Activated CD4-positive, alpha-beta T cell treated with anti-CD3 and anti-CD28 coated beads, Interleukin-2, amount 50 U/mL, for 24 hours (primary cell): ENCODE results near the gene HTR2C.
"Not testable (repeated sequence)": the region's sequence is repeated elsewhere in the genome, so short reads cannot be mapped to it uniquely, and the experiment has no call there.

Source experiments
- DNase-seq, 2 donors: peaks; one replicate each; pipeline ENCODE4 v3.0.0-alpha.2; 2020; ENCODE audit warnings: low read depth in 1 of 2, low spot score in 1 of 2

Gene HTR2C

DNA sequence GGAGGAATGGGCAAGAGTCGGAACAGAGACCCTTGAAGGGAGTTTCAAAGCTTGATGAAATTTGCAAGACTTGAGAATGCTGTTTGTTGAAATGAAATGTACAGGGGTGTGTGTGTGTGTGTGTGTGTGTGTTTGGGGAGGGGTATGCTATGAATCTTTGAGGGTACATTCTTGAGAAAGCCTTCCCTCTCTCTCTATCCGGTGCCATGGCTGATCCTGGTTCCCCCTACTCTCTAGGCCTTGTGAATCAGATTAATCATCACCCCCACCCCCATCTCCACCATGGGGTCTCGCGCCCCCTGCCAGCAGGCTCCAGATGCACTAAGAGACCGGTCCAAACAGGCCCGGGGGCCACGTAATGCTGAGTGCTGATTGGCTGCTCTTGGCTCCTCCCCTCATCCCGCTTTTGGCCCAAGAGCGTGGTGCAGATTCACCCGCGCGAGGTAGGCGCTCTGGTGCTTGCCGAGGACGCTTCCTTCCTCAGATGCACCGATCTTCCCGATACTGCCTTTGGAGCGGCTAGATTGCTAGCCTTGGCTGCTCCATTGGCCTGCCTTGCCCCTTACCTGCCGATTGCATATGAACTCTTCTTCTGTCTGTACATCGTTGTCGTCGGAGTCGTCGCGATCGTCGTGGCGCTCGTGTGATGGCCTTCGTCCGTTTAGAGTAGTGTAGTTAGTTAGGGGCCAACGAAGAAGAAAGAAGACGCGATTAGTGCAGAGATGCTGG is at the start of gene HTR2C:
Gene HTR2C (plus strand): TSS at position 441 of the 729 bp plus-strand sequence. CDS start 142,851 bp downstream, outside the sequence.
- DNase-seq, result no peak

DNA sequence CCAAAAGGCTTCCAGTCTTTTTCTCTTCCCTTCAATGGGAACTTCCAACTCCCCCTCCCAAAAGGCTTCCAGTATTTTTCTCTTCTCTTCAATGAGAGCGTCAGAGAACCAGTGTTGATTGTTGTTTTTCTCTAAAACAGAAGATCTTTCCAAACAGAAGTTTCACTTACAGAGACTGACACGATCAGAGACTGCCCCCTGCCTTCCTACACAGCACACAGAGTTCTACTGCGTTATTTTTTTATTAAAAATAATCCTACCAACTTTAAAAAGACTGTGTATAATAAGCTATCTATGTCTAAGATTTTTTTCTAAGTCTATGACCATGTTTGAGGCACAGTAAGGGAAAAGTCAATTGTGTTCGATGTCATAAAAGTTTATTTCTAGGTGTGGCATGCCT is 3.5 kb upstream of the HTR2C start:
- no peak for DNase-seq

DNA sequence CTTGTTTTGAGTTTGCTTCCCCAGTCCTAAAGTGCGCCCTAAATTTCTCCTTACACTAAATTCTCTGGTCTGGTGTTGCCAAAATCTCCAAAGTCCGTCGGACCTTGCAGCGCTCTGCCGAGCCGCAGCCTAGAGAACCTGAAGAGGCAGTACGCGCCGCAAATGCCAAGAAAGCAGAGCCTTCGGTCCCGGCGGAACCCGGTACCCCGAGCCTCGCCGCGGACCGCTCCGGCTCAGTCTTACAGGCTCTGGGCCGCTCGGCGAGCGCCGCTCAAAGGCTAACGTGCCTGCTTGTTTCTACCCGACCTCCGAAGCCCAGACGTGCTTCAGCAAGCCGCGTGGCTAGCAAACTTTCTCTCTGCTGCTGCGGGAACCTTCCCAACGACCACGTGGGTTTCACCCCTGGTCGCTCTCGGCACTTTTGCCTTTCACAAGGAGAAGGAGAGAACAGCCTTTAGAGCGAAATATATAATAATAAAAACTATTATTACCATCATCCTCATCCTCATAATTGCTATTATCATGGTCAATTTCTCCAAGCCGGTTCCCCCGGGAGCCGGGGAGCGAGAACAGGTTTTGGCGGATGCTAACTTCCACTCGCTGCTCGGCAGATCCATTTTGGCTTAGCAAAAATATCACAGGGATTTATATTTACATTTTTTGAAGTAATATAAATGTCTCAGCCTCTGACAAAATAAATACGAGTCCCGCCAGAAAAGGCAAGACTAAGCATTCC is 2.2 kb upstream of the HTR2C start:
- DNase-seq, result no peak

DNA sequence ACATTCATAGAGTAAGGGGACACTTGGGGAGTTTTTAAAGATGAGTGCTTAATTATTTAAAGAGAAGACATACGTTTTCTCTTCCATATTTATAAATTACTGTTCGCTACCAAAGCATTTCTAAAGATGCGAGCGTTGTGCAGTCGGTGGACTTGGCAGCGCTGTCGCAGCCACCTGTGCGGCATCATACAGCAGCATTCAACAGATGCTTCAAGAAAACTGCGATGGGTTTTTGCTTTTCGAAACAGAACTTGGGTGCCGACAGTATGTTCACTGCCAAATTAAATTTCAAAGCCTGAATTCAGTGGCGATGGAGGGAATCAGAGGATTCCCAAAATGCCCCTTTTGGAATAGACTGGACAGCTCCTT is 1.6 kb upstream of the HTR2C start:
- DNase-seq, result no peak

DNA sequence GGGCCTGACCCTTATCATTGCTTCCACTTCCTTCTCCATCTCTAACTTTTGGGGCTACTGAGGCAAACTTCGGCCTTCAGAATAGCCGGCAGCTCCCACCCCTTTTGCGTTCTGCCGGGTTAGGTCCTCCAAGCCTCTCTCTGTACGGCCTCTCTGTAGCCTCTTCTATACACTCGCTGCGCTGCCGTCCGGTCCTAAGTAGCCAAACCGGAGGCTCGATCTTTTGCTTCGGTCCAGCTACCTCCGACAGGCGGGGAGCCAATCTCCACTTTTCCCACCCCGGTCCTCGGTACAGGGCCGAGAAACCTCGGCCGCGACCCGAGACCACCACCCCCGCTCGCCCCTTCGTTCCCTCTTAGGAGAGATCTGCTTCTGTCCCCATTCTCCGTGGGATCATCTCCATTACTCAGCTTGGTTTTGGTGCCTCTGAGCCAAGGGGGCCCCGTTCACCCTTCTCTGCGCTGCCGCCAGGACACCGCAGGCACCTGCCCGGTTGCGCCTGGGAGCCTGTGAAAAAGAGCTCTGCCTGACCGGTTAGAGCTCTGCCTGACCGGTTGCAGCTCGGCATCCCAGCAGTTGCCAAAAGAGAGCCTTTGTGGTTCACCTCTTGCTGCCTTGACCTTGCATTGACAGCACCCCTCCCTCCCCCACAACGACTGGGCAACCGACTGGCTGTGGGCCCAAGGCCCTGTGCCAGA is 1.0 kb upstream of the HTR2C start:
- no peak for DNase-seq

DNA sequence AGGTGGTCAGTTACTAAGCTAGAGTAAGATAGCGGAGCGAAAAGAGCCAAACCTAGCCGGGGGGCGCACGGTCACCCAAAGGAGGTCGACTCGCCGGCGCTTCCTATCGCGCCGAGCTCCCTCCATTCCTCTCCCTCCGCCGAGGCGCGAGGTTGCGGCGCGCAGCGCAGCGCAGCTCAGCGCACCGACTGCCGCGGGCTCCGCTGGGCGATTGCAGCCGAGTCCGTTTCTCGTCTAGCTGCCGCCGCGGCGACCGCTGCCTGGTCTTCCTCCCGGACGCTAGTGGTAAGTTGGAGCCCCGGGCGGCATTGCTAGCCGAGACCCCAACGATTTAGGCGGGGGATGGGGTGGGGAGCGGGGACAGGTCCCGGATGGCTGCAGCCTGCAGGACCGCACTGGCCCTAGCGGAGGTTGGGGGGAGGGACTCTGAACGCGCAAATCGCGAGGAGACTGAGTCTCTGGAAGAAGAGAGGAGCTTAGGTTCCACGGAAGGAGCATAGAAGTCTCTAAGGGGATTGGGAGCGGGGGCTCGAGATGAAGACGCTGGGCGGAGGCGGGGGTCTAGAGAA is 573 bp downstream of the HTR2C start:
- DNase-seq, result no peak

DNA sequence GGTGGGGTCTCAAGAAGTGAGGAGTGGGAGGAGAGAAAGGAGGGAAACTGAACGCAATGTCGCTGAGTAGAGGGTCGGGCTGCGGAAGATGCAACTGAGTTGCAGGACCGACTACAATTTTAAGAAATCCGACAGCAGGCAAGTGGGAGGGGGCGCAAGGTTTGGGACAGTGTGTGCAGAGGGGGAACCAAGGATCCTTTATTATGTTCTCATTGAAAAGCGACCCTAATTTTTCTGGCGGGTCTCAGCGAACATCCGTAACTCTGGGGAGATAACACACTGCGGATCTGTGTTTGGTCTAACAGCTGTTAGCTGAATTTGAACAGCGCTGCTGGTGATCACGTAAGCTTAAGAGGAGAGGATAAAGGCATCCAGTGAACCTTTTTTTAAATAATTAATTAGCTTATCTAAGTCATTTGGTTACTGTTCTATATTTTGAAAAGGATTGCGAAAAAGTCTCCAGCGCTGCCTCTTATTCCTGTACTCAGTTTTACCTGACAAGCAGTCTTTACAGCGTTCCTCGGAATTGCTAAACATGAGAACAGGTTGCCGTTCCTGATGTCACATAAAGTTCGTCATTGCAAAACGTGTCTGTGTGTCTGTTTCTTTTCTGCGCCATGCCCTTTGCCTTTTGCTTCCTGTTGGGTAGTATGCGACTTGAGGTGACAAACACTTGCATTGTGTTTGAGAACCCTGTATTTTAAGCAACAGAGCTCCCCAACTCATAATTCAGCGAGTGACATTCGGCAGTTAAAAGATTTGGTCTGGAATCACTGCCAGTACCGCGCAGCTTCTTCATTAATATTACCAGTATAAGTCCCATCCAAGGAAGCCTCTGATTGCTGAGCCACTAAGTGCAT is 1.3 kb downstream of the HTR2C start:
- DNase-seq, result no peak

DNA sequence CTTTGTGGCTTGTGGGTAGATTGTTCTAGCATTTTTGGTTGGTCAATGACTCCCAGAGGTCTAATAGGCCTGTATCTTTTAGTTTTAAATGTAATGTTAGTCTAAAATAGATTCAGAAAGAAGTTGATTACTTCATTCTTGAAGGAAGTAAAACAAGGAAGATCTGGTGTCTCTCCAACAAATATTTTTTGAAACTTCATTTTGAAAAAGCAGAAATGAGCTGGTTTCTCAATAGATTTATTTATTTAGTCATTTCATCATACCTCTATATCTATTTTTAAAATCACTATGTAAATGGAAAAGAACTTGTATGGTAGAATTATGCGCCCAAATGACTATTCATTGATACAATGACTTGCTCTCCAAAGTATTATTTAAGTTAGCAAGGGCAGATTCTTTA is 7.2 kb downstream of the HTR2C start:
- no peak for DNase-seq

DNA sequence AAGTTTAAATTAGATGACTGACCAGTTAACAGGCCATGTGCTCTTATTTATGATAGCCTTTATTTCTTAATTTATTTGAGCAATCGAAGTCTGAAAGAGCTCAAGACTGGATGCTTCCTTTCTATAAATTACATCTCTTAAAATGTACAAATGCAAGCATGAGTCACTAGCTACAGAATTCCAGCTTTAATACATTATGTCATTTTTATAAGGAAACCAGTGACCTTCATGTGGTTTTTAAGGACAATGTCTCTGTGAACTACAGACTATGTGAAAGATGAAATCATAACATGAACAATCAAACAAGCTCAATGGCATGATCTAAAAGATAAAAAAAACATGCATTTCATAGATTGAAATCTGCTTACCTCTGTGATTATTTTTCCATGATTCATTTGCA is 15.4 kb downstream of the HTR2C start:
- no peak for DNase-seq

DNA sequence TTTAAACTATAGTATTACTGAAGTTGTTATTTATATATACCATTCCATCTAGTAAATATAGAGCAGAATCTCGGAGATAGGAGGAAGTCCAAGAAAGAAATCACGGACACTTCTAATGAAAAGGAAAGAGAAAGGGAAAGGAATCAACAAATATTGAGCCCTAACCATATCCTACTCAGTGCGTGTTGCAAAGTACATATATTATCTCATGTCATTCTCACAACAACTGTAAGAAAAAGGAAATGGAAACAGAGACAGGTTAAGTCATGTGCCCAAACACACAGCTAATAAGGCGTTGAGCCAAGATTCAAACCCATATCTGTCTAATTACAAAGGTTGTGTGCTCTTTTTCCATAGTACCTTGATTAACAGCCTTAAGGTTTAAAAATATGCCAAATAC is 16.0 kb downstream of the HTR2C start:
- DNase-seq, result no peak

DNA sequence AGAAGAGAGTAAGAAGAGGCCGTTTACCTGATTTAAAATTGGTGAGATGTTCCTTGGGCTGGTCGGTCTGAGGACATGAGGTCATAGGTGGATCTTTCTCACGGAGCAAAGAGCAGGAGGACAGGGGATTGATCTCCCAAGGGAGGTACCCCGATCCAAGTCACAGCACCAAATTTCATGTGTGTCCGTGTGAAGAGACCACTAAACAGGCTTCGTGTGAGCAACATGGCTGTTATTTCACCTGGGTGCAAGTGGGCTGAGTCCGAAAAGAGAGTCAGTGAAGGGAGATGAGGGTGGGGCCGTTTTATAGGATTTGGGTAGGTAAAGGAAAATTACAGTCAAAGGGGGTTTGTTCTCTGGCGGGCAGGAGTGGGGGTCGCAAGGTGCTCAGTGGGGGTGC is 22.7 kb downstream of the HTR2C start:
- DNase-seq, result not testable (repeated sequence)

DNA sequence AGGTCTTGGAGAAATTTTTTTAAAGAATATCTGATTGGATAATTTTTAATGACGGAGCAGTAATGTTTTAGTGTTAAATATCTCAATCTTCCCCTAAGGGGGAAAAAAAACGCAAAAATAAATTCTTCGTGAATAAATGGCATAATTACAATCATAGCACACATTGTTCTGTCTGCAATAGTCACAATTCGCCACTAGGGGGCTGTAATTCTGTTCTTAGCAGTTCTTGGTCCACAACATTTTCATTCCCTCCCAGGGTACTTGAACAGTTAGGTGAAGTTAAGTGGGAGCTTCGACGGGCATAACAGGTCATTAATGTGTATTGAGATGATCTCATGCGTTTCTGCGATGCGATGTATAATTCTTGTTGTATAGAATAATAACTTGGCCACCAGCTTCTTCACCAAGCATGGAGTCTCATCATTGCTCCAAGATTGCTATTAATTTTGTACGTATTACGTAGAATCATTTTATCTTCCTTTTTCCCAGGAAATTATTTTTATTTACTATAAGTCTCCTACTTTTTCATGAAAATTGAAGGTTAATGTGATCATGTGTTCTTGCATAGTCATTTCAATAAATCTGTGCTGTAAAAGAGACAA is 27.2 kb downstream of the HTR2C start:
- DNase-seq, result peak in 1 of 2 donors; percentile 0

DNA sequence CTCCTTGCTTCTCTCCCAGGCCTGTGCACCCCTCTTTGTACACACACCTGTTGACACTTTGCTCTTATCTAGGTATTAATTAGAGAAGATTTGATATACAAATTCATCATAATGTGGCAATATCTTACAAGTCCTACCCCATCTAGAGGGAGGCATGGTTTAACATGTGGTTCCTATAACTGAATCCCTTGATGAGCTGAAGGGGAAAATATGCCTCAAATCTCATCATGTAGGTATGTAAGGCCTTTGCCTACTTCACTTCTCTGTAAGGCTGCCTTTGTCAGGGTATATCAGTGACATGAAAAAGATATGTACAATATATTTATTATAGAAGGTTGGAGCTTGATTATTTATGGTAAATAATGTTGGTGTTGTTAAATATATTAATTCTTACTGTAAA is 31.9 kb downstream of the HTR2C start:
- no peak for DNase-seq

DNA sequence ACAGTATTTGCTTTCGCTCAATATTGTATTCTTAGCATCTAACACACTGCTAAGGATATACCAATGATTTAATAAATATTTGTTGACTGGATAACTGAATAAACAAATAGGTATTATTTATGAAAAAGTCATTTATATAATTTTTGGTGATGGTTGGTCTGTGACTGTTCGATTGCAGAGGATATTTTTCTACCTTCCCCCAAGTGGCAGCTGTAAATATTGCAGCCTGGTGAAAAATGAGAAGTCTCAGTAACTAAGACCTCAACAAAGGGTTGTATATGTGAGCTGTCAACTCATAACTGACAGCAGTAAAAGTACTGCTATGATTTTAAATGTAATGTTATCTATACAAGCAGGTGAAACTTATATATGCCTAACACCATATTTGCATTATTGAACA is 36.0 kb downstream of the HTR2C start:
- DNase-seq, result no peak

DNA sequence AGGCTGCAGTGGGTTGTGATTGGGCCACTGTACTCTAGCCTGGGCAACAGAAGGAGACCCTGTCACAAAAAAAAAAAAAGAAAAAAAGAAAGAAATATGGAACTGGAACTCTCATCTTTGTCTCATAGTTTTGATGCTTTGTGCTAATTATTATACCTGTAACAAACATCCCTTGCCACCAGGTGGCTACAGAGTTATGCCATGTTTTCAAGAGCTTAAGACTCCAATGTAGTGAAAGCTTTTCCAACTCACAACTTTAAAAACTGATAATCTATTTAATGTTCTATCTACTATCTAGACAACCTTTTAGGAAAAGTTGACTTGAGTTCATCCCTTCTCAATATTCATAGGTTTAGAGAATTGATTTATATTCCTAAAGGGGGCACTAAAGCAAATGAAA is 42.4 kb downstream of the HTR2C start:
- no peak for DNase-seq

DNA sequence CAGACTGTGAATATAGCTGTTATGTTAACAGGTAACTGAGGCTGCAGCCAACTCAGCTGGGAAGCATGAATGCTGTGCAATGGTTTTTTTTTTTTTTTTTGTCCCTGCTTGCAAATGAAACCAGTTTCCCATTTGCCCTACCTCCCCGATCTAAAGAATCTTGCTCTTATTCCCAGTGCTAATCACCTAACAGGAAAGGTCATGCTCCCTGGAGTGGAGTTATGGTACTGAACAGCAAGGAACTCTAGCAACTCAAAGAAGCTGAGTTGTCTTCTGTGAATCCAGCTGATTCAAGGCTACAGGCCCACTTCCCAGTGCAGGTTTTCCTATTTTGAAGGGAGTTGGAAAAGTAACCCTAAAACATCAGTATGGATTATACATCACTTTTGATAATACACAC is 52.1 kb downstream of the HTR2C start:
- DNase-seq, result no peak

DNA sequence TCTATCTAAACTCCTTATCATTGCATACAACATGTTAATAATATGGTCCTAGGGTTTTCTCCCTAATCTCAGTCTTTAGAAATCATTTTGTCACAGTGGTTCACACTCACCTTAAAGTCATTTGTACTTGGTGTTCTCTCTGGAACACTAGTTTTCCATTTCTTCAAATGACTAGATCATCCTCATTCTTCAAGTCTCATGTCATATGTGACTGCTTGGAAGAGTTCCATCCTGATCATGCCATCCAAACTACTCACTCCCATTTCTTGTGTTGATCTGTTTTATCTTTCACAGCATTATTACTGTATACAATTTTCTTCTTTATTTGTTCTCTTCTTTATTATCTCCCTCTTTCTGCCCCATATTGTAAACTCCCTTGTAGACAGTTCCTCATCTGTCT is 66.5 kb downstream of the HTR2C start:
- DNase-seq, result no peak

DNA sequence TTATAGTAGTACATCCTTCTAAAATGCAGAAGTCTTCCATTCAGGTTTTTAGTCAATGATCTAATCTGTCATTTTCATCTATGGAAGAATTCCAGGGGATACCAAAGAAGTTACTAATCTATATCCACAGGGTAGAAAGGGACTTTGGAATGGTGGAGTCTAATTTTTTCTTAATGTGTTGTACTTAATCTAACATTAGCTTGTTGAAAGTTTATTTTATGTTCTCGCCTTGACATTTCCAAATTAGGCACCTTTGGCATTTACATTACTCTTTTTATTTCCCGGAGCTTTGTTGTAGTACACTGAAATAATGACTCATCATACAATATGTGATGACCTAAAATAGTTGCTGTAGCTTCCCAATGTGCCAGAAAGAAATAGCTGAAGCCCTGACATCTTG is 91.5 kb downstream of the HTR2C start:
- no peak for DNase-seq

DNA sequence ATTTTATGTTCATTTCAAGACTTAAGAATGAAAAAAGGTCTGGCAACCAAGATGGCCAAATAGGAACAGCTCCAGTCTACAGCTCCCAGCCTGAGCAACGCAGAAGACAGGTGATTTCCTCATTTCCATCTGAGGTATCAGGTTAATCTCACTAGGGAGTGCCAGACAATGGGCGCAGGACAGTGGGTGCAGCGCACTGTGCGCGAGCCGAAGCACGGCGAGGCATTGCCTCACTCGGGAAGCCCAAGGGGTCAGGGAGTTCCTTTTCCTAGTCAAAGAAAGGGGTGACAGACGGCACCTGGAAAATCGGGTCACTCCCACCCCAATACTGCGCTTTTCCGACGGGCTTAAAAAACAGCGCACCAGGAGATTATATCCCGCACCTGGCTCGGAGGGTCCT is 116.6 kb downstream of the HTR2C start:
- DNase-seq, result not testable (repeated sequence)

DNA sequence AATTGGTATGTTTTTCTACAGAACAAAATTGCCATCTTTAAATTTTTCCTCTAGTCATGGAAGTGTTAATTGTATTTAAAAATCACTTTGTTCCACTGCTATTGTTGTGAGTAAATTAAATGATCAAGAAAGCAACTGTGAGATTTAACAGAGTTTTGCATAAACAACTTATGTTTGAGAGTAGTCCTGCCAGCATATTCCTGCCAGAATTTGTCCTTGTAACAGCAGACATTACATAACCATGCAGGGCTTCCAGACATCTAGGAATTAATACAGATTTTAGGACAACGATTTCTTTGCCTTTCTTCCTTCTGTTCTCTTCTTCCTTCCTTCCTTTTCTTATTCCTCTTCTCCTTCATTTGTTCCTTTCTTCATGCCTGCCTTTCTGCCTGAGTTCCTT is 125.5 kb downstream of the HTR2C start:
- no peak for DNase-seq

DNA sequence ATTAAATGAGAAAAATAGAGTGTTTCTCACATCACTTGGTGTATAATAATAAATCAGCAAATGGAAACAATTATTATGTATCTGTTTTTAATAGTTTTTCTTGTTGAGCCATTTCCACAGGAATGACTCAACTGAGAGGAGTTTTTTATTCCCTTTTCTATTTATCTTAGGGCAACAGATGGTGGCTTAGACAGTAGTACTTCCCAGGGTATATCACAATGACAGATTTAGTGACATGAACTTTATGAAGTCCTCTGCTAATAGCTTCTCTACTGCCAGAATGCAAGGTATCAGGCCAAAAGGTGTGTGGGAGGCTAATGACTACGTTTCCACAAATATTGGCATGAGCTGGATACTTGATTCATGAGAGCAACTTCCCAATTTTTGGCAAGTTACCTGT is 126.7 kb downstream of the HTR2C start:
- DNase-seq, result no peak
